AG09309 (cell line): ENCODE measurements around the gene PYGB.

Experiments used
- DNase-seq: peaks from one replicate; pipeline ENCODE4 v3.0.0-alpha.2; 2010; ENCODE audit warnings: low read depth
- H3K4me3 ChIP-seq: 2 replicates; pipeline ENCODE4 v1.5.1; 2011; ENCODE audit warnings: mild to moderate bottlenecking, low read depth, low read length, moderate library complexity; ENCODE audit not compliant: control insufficient read depth
- CTCF ChIP-seq: IDR thresholded peaks from 2 replicates; pipeline ENCODE4 v1.5.1; 2011; ENCODE audit warnings: mild to moderate bottlenecking, low read depth, low read length, inconsistent platforms; ENCODE audit not compliant: insufficient read depth, control insufficient read depth; ENCODE audit errors: missing control alignments

The PYGB gene

GRCh38 chr20:25215521-25215920 lies 32.4 kb upstream of the PYGB start:
- no peak for TF ChIP-seq CTCF
- DNase-seq: no peak

GRCh38 chr20:25216199-25216945 lies 31.5 kb upstream of the PYGB start:
- no peak for TF ChIP-seq CTCF
- no peak for DNase-seq
- no peak overlapping the region for H3K4me3 ChIP-seq

More at GRCh38 chr20:25215521-25215920, 32.4 kb upstream of the PYGB start:
- no peak overlapping the region for H3K4me3 ChIP-seq

GRCh38 chr20:25217161-25218108 lies 30.4 kb upstream of the PYGB start:
- TF ChIP-seq CTCF: no peak
- DNase-seq: no peak
- no peak overlapping the region for H3K4me3 ChIP-seq

GRCh38 chr20:25218109-25218486 lies 29.8 kb upstream of the PYGB start:
- DNase-seq: no peak
- TF ChIP-seq CTCF: no peak
- H3K4me3 ChIP-seq: no peak overlapping the region

GRCh38 chr20:25218492-25218891 lies 29.4 kb upstream of the PYGB start:
- TF ChIP-seq CTCF: no peak
- no peak for DNase-seq
- H3K4me3 ChIP-seq: no peak overlapping the region

- TF ChIP-seq CTCF: no peak
- no peak for DNase-seq
- no peak overlapping the region for H3K4me3 ChIP-seq
These were observed 28.5 kb upstream of the PYGB start for GRCh38 chr20:25219365-25219764.
